C4-2B (cell line): ENCODE results near the gene TNFRSF8.

Source experiments
- CTCF ChIP-seq: fragments of 450-650 bp; conservative IDR thresholded peaks from 2 replicates; pipeline ENCODE4 v1.5.1; 2017; ENCODE audit warnings: mild to moderate bottlenecking
- ZFX ChIP-seq: fragments of 450-650 bp; IDR thresholded peaks from 2 replicates; pipeline ENCODE4 v1.6.1; 2017

- TF ChIP-seq CTCF (no peak), ZFX (no peak)
Observed at GRCh38 chr1:12114340-12114683, 51.2 kb downstream of the TNFRSF8 start.
